Neuron (in vitro differentiated cells): ENCODE results near the gene SUSD1.

Experiments
- H2AFZ ChIP-seq: one replicate; pipeline ENCODE4 v1.6.1; 2013; ENCODE audit warnings: low read depth, mild to moderate bottlenecking, inconsistent platforms, low read length, moderate library complexity
- H3K27me3 ChIP-seq: one replicate; pipeline ENCODE4 v1.6.1; 2013; ENCODE audit warnings: low read length; ENCODE audit not compliant: insufficient read depth
- H3K36me3 ChIP-seq: one replicate; pipeline ENCODE4 v1.6.1; 2013; ENCODE audit warnings: low read length; ENCODE audit not compliant: insufficient read depth
- H3K4me1 ChIP-seq: one replicate; pipeline ENCODE4 v1.6.1; 2013; ENCODE audit warnings: low read length; ENCODE audit not compliant: insufficient read depth
- H3K4me3 ChIP-seq: 2 replicates; pipeline ENCODE4 v1.5.1; 2013; ENCODE audit warnings: mild to moderate bottlenecking, low read length, moderate library complexity
- H3K9me3 ChIP-seq: one replicate; pipeline ENCODE4 v1.6.1; 2013; ENCODE audit warnings: low read length

SUSD1 gene

DNA sequence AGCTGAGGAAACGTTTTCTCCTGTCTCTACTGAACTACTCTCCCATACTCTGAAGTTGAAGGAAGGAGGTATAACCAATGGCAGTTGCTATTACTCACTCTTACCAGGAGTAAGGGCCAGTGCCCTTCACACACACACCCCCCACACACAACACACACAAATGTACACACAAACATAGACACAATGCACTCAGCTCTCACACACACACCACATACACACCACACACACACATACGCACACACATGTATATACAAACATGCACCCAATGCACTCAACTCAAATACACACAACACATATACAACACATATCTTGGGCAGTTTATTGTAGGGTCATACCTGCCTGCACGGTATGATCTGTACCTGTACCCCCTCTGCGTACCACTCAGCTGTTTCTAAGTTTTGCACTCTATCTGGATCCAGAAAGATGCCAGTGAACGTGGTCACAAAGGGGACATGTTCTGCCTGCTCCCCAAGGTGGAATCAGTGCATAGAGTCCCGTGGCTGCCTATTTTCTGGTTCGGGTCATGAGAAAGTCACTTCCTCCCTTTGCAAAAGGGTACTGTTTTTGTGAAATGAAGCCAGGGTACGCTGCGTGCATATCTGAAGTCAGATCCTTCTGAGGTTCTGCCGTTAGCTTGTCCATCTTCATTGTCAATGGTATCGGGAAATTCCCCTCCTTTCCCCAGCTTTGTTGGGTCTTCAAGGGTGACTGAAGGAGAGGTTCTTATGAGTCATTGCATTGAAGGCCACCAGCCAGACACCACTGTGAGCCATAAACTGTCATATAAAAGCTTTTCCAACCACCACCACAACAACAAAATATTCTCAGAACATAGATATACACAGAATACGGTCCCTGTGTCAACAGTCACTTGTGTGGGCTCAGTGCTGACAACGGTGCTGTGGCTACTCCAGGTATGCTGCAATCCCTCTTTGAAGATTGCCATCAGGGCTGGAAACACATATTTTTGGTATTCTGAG, 146.6 kb downstream of the SUSD1 start:
- H3K9me3 ChIP-seq, result no peaks in the 10 kb centered on the region
- H3K27me3 ChIP-seq, result no peaks in the 10 kb centered on the region
- H3K4me1 ChIP-seq, result no peaks in the 10 kb centered on the region
- H2AFZ ChIP-seq, result no peak overlapping the region
- no peak overlapping the region for H3K4me3 ChIP-seq
- H3K36me3 ChIP-seq, result no peaks in the 10 kb centered on the region

DNA sequence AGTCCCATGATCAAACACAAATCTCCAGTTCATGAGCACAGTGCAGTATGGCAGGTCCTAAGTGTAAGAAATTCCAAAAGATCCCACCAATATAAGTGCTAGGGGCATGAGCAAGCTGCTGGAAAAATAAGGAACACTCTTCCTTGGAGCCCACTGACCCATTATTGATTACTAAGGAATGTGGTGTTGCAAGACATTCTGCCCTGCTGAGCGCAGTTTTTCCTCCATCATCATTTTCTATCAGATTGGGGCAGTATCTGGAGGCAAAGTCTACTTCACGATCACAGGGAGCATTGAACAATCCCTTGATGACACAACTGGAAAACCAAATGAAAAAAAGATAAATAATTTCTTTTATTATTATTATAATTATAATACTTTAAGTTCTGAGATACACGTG, 149.2 kb downstream of the SUSD1 start:
- Histone ChIP-seq H3K4me3 (no peak overlapping the region), H3K36me3 (no peaks in the 10 kb centered on the region), H3K27me3 (no peaks in the 10 kb centered on the region), H3K9me3 (no peaks in the 10 kb centered on the region), H2AFZ (no peak overlapping the region), H3K4me1 (no peaks in the 10 kb centered on the region)

DNA sequence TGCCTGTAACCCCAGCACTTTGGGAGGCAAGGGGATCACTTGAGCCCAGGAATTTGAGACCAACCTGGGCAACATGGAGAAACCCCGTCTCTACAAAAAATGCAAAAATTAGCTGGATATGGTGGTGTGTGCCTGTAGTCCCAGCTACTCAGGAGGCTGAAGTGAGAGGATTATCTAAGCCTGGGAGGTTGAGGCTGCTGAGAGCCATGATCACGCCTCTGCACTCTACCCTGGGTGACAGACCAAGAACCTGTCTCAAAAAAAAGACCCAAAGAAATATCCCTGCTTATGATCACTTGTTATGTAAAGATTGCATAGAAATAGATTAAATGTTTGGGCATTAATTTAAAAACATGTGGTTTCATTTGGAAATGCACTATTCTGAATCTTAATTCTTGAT, 153.4 kb downstream of the SUSD1 start:
- no peaks in the 10 kb centered on the region for H3K36me3 ChIP-seq
- H3K4me1 ChIP-seq, result no peaks in the 10 kb centered on the region
- H3K27me3 ChIP-seq, result no peaks in the 10 kb centered on the region
- H3K9me3 ChIP-seq, result no peaks in the 10 kb centered on the region
- no peak overlapping the region for H2AFZ ChIP-seq
- H3K4me3 ChIP-seq, result no peak overlapping the region

DNA sequence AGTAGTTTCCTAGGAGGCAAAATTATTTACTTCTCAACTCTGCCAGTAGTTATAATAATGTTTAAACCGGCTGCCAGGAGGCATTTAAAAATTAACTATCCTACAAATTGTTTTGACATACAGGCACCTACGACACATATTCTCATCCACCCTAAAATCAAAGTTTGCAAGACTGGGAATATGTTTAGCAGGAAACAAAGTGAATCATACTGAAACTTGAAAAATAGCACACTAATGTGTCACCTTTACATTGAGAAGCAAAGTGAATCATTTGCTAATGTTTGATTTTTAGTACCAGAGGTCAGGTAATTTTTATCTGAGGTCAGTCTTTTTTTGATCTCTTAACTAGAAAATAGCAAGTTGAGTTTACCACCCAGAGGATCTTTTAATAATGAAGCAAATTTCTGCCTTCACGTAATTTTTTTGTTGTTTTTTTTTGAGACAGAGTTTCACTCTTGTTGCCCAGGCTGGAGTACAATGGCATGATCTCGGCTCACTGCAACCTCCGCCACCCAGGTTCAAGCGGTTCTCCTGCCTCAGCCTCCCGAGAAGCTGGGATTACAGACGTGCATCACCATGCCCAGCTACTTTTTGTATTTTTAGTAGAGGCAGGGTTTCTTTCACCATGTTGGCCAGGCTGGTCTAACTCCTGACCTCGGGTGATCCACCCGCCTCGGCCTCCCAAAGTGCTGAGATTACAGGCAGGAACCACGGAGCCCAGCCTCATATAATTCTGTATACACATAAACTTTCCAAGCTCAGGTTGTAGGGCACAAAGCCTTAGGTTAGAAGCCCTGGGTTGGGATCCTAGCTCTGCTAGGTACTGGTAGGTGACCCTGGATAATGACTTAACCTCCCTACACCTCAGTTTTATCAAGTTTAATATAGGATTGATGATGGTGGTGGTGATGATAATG, 154.2 kb downstream of the SUSD1 start:
- Histone ChIP-seq H3K4me3 (no peak overlapping the region), H3K4me1 (no peaks in the 10 kb centered on the region), H3K36me3 (no peaks in the 10 kb centered on the region), H3K27me3 (no peaks in the 10 kb centered on the region), H3K9me3 (no peaks in the 10 kb centered on the region), H2AFZ (no peak overlapping the region)

DNA sequence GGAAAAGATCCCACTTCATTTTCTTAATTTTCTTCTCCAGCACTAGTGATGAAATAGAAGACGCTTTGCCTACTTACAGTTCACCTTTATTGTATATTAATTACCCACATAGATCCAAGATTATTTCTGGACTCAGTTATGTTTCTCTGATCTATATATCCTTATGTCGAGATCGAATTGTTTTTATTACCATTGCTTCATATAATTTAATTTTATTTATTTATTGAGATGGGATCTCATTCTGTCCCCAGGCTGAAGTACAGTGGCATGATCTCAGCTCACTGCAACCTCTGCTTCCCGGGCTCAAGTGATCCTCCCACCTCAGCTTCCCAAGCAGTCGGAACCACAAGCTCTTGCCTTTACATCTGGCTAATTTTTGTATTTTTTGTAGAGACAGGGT, 157.2 kb downstream of the SUSD1 start:
- H3K36me3 ChIP-seq, result no peaks in the 10 kb centered on the region
- H2AFZ ChIP-seq, result no peak overlapping the region
- no peaks in the 10 kb centered on the region for H3K27me3 ChIP-seq
- H3K4me1 ChIP-seq, result no peaks in the 10 kb centered on the region
- H3K4me3 ChIP-seq, result no peak overlapping the region
- no peaks in the 10 kb centered on the region for H3K9me3 ChIP-seq

DNA sequence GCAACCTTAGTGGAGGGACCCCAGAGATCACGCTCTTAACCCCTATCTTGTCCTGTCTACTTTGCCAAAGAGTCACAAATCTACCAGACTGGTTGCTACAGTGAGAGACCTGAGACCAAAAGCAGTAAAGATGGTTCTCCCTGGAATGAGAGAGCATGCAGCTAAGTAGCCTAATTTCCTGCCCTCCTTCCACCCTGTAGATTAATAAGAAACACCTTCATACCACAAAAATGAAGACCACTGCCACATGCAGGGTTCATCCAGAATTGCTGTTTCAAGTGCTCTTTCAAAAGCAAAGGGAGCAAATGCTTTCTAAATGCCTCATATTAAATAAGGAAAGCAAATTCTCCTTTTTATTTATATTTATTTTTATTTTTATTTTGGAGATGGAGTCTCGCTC, 159.4 kb downstream of the SUSD1 start:
- no peaks in the 10 kb centered on the region for H3K4me1 ChIP-seq
- H2AFZ ChIP-seq, result no peak overlapping the region
- no peaks in the 10 kb centered on the region for H3K36me3 ChIP-seq
- no peak overlapping the region for H3K4me3 ChIP-seq
- H3K27me3 ChIP-seq, result no peaks in the 10 kb centered on the region
- no peaks in the 10 kb centered on the region for H3K9me3 ChIP-seq

DNA sequence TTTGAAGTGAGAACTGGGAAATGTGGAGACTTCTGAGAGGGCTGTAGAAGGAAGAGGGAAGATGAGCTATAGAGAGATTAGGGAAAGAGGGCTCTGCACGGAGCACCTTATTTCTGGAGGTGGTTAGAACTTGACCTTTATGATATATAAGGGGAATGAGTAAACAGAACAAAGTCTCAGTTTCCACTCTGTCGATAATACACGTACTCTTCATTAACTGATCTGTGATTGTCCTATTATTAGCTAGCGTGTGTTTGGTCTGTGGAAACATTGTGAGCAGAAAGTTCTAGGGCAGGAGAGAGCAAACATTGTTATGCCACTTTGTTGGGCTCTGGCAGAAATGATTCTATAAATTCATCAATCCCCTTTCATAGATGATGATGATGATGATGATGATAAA, 159.9 kb downstream of the SUSD1 start:
- Histone ChIP-seq H3K9me3 (no peaks in the 10 kb centered on the region), H3K4me1 (no peaks in the 10 kb centered on the region), H3K4me3 (no peak overlapping the region), H3K27me3 (no peaks in the 10 kb centered on the region), H3K36me3 (no peaks in the 10 kb centered on the region), H2AFZ (no peak overlapping the region)

DNA sequence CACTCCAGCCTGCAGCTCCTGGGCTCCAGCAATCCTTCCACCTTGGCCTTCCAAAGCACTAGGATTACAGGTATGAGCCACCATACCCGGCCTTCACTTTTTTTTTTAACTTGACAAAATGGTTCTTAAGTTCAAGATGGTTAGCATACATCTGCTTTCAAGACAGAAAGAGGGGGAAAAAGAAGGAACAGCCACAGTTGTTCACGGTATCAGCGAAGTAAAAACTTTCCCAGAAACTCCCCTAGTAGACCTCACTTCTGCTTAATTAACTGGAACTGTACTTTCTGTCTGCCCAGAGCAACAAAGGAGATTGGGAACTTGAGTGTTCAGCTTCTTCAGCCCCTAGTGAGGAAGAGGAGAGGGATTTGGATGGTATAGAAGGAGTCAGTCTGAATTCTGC, 161.8 kb downstream of the SUSD1 start:
- Histone ChIP-seq H3K4me1 (no peaks in the 10 kb centered on the region), H3K9me3 (no peaks in the 10 kb centered on the region), H2AFZ (no peak overlapping the region), H3K4me3 (no peak overlapping the region), H3K27me3 (no peaks in the 10 kb centered on the region), H3K36me3 (no peaks in the 10 kb centered on the region)

DNA sequence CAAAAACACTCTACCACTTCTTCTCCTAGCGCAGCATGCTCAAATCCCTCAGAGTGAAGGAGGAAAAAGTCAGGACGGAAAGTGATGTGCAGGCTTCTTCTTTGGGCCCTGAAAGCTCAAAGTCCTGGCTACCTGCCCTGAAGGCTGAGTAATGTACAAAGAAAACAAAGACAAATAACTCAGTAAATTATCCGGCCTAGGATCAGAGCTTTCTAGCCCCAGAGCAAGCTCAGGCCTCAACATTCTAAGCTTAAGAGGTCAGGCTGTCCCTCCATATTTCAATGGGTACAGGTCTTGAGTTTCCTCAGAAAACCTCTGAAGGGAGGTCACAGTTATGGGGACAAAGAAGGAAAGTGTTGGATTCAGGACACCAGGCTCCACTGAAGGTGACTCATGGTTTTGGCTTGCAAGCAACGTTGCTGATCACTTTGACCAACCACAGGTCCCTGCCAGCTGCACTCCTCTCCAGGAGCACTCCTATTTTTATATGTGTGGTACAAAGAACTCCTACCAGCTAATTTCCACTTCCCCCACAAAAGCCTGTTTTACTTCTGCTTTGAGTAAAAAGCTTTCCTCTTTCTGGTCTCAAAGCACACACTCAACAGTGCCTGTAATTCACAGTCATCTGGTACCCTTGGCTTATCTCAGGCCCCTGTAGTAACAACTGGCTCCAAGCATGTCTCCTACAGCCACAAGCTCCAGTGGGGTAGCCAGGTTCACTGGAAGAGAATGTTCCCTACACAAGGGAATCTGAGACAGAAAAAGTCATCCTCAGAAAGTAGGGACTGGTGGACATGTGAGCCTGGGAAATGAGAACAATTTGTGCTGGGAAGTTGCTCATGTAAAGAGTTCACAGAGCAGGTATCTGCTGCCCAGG, 162.8 kb downstream of the SUSD1 start:
- H3K4me3 ChIP-seq, result no peak overlapping the region
- no peak overlapping the region for H2AFZ ChIP-seq

DNA sequence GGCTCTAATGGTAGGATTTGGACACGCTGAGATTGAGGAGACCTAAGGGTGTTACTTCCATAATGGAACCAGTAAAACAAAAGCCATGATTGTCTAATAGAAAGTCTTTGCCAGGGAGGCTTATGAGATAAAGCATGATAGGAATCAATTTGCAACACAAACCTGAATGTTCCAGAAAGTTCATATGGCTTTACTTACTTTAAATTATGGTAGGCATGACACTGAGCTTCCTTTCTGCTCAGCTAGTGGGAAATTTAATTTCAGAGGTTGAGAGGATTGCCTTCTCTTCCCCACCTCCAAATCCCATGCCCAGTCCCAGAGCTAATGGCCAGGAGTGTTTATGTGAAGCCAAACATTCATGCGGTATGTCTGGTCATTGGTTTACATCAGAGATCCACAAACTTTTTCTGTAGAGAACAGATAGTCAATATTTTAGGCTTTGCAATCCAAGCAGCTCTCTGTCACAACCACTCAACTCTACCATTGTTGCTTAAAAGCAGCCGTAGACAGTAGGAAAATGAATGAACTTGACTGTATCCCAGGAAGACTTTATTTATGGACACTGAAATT, 164.0 kb downstream of the SUSD1 start:
- Histone ChIP-seq H3K4me3 (no peak overlapping the region), H2AFZ (no peak overlapping the region), H3K9me3 (no peaks in the 10 kb centered on the region), H3K36me3 (no peaks in the 10 kb centered on the region), H3K27me3 (no peaks in the 10 kb centered on the region), H3K4me1 (no peaks in the 10 kb centered on the region)

More for the DNA sequence above, 162.8 kb downstream of the SUSD1 start:
- Histone ChIP-seq H3K36me3 (no peaks in the 10 kb centered on the region), H3K27me3 (no peaks in the 10 kb centered on the region), H3K9me3 (no peaks in the 10 kb centered on the region), H3K4me1 (no peaks in the 10 kb centered on the region)

DNA sequence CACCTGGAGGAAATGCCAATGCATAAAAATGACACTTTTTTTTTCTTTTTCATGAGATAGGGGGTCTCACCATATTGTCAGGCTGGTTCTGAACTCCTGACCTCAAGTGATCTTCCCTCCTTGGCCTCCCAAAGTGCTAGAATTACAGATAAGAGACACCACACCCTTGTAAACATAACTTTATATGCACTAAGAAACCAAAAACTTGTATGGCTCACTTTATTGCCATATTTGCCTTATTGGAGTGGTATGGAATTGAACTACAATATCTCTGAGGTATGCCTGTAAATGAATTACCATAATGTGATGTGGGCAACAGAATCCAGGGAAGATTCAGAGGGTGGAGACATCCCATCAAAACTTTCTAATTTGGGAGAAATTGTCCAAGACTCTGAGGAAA, 164.6 kb downstream of the SUSD1 start:
- Histone ChIP-seq H2AFZ (no peak overlapping the region), H3K4me3 (no peak overlapping the region), H3K27me3 (no peaks in the 10 kb centered on the region), H3K9me3 (no peaks in the 10 kb centered on the region), H3K4me1 (peaks cover 2% of the 10 kb centered on the region), H3K36me3 (no peaks in the 10 kb centered on the region)

DNA sequence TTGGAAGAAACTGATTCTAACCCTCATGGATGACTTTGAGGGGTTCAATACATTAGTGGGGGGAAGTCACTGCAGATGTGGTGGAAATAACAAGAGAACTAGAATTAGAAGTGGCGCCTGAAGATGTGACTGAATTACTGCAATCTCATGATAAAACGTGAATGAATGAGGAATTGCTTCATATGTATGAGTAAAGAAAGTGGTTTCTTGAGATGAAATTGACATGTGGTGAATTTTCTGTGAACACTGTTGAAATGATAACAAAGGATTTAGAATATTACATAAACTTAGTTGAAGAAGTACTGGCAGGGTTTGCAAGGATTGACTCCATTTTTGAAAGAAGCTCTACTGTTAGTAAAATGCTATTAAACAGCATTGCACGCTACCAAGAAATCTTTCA, 165.4 kb downstream of the SUSD1 start:
- Histone ChIP-seq H3K27me3 (no peaks in the 10 kb centered on the region), H2AFZ (no peak overlapping the region), H3K36me3 (no peaks in the 10 kb centered on the region), H3K9me3 (no peaks in the 10 kb centered on the region), H3K4me1 (peaks cover 2% of the 10 kb centered on the region), H3K4me3 (no peak overlapping the region)
